Fibroblast of lung (primary cell): Measurements from ENCODE around the gene COA1. TPM values are rescaled to one million over a fixed set of nuclear protein-coding genes. Genes with fewer than 3 reads are reported as not detected.

Experiments
- DNase-seq, 2 donors: peaks; one replicate each; pipeline versions ENCODE4 v3.0.0 to v3.0.0-alpha.2; 2010; ENCODE audit warnings: low read depth in 2 of 2
- H2AFZ ChIP-seq: 2 replicates; pipeline ENCODE4 v1.5.1; 2012; ENCODE audit warnings: low read length, control low read depth, inconsistent platforms
- H3K27ac ChIP-seq: 2 replicates; pipeline ENCODE4 v1.5.1; 2011; ENCODE audit warnings: low read length, control low read depth; ENCODE audit not compliant: insufficient read depth
- H3K27me3 ChIP-seq: 2 replicates; pipeline ENCODE4 v1.5.1; 2011; ENCODE audit warnings: mild to moderate bottlenecking, low read length; ENCODE audit not compliant: control insufficient read depth, insufficient read depth
- H3K36me3 ChIP-seq: 2 replicates; pipeline ENCODE4 v1.5.1; 2011; ENCODE audit warnings: low read length; ENCODE audit not compliant: control insufficient read depth, insufficient read depth
- H3K4me1 ChIP-seq: 2 replicates; pipeline ENCODE4 v1.5.1; 2011; ENCODE audit warnings: low read length; ENCODE audit not compliant: control insufficient read depth, insufficient read depth; ENCODE audit errors: extremely low read depth
- H3K4me2 ChIP-seq: 2 replicates; pipeline ENCODE4 v1.5.1; 2011; ENCODE audit warnings: low read length, control low read depth; ENCODE audit not compliant: insufficient read depth; ENCODE audit errors: extremely low read depth
- H3K4me3 ChIP-seq, 4 experiments: fragments of 200-600 bp in 1 of 4; sonication (generic) in 1 of 4; replicated peaks in 1 of 4; 2 replicates each; pipeline ENCODE4 v1.5.1; 2011 to 2016; ENCODE audit warnings: low read length in 4 of 4, low read depth in 3 of 4, mild to moderate bottlenecking in 3 of 4, control low read depth in 2 of 4, inconsistent platforms in 1 of 4, mixed read lengths in 1 of 4; ENCODE audit not compliant: insufficient read depth in 1 of 4; ENCODE audit errors: control extremely low read depth in 1 of 4
- H3K79me2 ChIP-seq: 2 replicates; pipeline ENCODE4 v1.5.1; 2012; ENCODE audit warnings: mild to moderate bottlenecking, low read length, inconsistent platforms; ENCODE audit not compliant: control insufficient read depth, insufficient read depth
- H3K9ac ChIP-seq: 2 replicates; pipeline ENCODE4 v1.5.1; 2011; ENCODE audit warnings: mild to moderate bottlenecking, low read length, control low read depth; ENCODE audit not compliant: insufficient read depth
- H3K9me3 ChIP-seq: 2 replicates; pipeline ENCODE4 v1.5.1; 2012; ENCODE audit warnings: low read depth, low read length; ENCODE audit not compliant: control insufficient read depth, insufficient read depth
- H4K20me1 ChIP-seq: 2 replicates; pipeline ENCODE4 v1.5.1; 2011; ENCODE audit warnings: low read length; ENCODE audit not compliant: control insufficient read depth, insufficient read depth; ENCODE audit errors: extremely low read depth
- EZH2 ChIP-seq: IDR thresholded peaks from 2 replicates; pipeline ENCODE4 v1.5.1; 2012; ENCODE audit warnings: low read length, control low read depth, mild to moderate bottlenecking; ENCODE audit errors: missing control alignments
- polyA plus RNA-seq, 2 donors: library from polyadenylated mRNA; depleted of rRNA in 1 of 2; stranded (reverse) in 1 of 2; unstranded in 1 of 2; fragments of >200 nt; gene quantifications; 2 replicates each; pipeline ENCODE4 v1.2.1, GENCODE V29; 2011 to 2012; ENCODE audit warnings: missing spikeins in 1 of 2
- total RNA-seq: library from RNA; depleted of rRNA; stranded (reverse); fragments of >200 nt; gene quantifications from 2 replicates; pipeline ENCODE4 v1.2.1, GENCODE V29; 2014
- TF ChIP-seq, protein P1 (sequence below), 2 donors: IDR thresholded peaks in 1 of 2; conservative IDR thresholded peaks in 1 of 2; 1 replicate in 1 of 2; 2 replicates in 1 of 2; pipeline ENCODE4 v1.5.1; 2011 to 2012; ENCODE audit warnings: low read length in 2 of 2, control low read depth in 1 of 2, inconsistent platforms in 1 of 2, low read depth in 1 of 2, mild to moderate bottlenecking in 1 of 2

The COA1 gene
- total and polyA plus RNA-seq, 2 donors (not counting 1 experiment from before 2014, with no cell fraction given): 28.8 to 39.6 TPM

DNA sequence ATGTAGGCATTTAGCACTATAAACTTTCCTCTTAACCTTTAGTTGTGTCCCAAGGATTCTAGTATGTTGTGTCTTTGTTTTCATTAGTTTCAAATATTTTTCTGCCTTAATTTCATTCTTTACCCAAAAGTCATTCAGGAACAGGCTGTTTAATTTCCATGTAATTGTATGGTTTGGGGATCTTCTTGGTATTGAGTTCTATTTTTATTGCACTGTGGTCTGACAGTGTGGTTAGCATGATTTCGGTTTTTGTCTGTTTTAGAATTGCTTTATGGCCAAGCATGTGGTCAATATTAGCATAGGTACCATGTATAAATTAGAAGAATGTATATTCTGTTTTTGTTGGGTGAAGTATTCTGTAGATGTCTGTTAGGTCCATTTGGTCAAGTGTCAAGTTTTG, 26.3 kb downstream of the COA1 start:
- no peak for TF ChIP-seq EZH2
- TF ChIP-seq, protein P1, sequence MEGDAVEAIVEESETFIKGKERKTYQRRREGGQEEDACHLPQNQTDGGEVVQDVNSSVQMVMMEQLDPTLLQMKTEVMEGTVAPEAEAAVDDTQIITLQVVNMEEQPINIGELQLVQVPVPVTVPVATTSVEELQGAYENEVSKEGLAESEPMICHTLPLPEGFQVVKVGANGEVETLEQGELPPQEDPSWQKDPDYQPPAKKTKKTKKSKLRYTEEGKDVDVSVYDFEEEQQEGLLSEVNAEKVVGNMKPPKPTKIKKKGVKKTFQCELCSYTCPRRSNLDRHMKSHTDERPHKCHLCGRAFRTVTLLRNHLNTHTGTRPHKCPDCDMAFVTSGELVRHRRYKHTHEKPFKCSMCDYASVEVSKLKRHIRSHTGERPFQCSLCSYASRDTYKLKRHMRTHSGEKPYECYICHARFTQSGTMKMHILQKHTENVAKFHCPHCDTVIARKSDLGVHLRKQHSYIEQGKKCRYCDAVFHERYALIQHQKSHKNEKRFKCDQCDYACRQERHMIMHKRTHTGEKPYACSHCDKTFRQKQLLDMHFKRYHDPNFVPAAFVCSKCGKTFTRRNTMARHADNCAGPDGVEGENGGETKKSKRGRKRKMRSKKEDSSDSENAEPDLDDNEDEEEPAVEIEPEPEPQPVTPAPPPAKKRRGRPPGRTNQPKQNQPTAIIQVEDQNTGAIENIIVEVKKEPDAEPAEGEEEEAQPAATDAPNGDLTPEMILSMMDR (conservative IDR thresholded peaks at IDR 0.05 in 1 of 2, IDR thresholded peaks at IDR 0.05 in 1 of 2; ENCODE audit: low read depth in 1 of 2, low read length in 2 of 2): no peak
- no peaks in the 10 kb centered on the region for H3K36me3 ChIP-seq
- no peak overlapping the region for H3K4me2 ChIP-seq
- peaks cover 5% of the 10 kb centered on the region for H3K79me2 ChIP-seq
- peaks cover 4% of the 10 kb centered on the region for H3K4me1 ChIP-seq
- H4K20me1 ChIP-seq: no peaks in the 10 kb centered on the region
- no peak overlapping the region for H3K4me3 ChIP-seq
- H3K27me3 ChIP-seq: no peaks in the 10 kb centered on the region
- H3K9me3 ChIP-seq: no peaks in the 10 kb centered on the region
- H2AFZ ChIP-seq: no peak overlapping the region
- H3K9ac ChIP-seq: no peak overlapping the region
- H3K27ac ChIP-seq: no peak overlapping the region
- no peak for DNase-seq

DNA sequence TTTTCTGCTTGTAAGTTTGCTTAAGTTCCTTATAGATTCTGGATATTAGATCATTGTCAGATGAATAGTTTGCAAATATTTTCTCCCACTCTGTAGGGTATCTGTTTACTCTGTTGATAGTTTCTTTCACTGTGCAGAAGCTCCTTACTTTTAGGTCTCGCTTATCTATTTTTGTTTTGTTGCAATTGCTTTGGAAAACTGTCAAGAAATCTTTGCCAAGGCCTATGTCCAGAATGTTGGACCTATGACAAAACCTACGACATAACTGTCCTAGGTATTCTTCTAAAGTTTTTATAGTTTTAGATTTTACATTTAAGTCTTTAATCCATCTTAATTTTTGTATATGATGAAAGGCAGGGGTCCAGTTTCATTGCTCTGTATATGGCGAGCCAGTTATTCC, 27.4 kb downstream of the COA1 start:
- Histone ChIP-seq H3K4me2 (no peak overlapping the region), H3K27ac (no peak overlapping the region), H4K20me1 (no peaks in the 10 kb centered on the region), H3K36me3 (no peaks in the 10 kb centered on the region), H3K79me2 (peaks cover 9% of the 10 kb centered on the region), H2AFZ (no peak overlapping the region), H3K4me3 (no peak overlapping the region), H3K9ac (no peak overlapping the region), H3K4me1 (peaks cover 4% of the 10 kb centered on the region), H3K9me3 (no peaks in the 10 kb centered on the region), H3K27me3 (no peaks in the 10 kb centered on the region)
- DNase-seq: no peak
- no peak for TF ChIP-seq EZH2
- TF ChIP-seq, protein P1 (conservative IDR thresholded peaks at IDR 0.05 in 1 of 2, IDR thresholded peaks at IDR 0.05 in 1 of 2; ENCODE audit: low read depth in 1 of 2, low read length in 2 of 2): no peak

DNA sequence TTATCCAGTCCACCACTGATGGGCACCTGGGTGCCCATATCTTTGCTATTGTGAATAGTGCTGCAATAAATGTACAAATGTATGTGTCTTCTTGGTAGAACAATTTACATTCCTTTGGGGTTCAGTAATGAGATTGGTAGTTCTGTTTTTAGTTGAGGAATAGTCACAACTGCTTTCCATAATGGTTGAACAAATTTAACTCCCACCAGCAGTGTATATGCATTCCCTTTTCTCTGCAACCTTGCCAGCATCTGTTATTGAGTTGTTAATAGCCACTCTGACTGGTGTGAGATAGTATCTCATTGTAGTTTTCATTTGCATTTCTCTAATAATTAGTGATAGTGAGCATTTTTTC, 27.8 kb downstream of the COA1 start:
- Histone ChIP-seq H3K27me3 (no peaks in the 10 kb centered on the region), H3K4me1 (peaks cover 4% of the 10 kb centered on the region), H3K36me3 (no peaks in the 10 kb centered on the region), H3K4me3 (no peak overlapping the region), H2AFZ (no peak overlapping the region), H3K4me2 (no peak overlapping the region), H4K20me1 (no peaks in the 10 kb centered on the region), H3K79me2 (peaks cover 9% of the 10 kb centered on the region), H3K9ac (no peak overlapping the region), H3K9me3 (no peaks in the 10 kb centered on the region), H3K27ac (no peak overlapping the region)
- peak in 1 of 2 donors; percentile 48 for DNase-seq
- no peak for TF ChIP-seq EZH2
- TF ChIP-seq, protein P1 (conservative IDR thresholded peaks at IDR 0.05 in 1 of 2, IDR thresholded peaks at IDR 0.05 in 1 of 2; ENCODE audit: low read depth in 1 of 2, low read length in 2 of 2): no peak
